ENCODE results near the gene PPM1F. TPM values are rescaled to one million over a fixed set of nuclear protein-coding genes. Genes with fewer than 3 reads are reported as not detected.

The PPM1F gene
- total RNA-seq, 2 donors from 2014 or later, result 37.0 to 45.9 TPM

DNA sequence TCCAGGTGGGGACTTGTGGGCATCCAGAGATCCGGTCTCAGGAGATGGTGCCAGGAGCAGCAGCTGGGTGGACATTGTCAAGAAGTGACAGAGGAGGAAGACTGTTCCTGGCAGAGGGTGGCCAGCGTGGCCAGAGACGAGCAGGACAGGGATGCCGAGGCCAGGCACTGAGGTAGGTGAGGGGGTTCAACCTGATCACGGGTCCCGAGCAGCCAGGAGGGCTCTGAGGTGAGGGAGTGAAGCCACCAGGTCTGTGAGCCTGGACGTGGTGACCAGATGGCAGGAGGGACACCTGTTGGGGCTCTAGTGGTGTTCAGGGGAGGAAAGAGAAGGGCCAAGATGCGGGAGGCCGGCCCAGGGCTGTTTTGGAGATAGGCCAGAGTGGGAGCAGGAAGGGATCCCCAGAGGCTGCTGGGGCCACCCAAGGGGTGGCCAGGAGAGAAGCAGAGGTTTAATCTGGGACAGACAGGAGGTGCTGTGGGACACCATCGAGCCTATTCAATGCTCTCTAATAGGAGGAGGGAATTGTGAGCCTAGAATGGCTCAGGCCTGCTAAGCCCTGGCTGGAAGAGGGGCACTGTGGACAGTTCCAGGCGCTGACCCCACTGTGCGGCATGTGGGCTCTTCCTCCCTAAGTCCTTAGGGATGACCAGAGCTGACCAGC lies 6.3 kb downstream of the PPM1F start:
- Histone ChIP-seq H3K9me3 (no peaks in the 10 kb centered on the region), H3K36me3 (peaks cover 11% of the 10 kb centered on the region), H3K27me3 (replicated peaks; ENCODE audit: insufficient read depth) (no peaks in the 10 kb centered on the region), H3K27ac (peak overlapping the region; percentile 81 to 83), H3K4me3 (no peak overlapping the region), H3K4me1 (ENCODE audit: control insufficient read depth in 1 of 2, low read depth in 2 of 2) (peaks cover 30 to 45% of the 10 kb centered on the region in 2 donors)
- TF ChIP-seq CTCF (IDR thresholded peaks at IDR 0.05), result no peak
- DNase-seq (ENCODE audit: low spot score) (no peak), ATAC-seq (ENCODE audit: insufficient number of reproducible peaks, low FRiP score, low read depth) (no peak)

DNA sequence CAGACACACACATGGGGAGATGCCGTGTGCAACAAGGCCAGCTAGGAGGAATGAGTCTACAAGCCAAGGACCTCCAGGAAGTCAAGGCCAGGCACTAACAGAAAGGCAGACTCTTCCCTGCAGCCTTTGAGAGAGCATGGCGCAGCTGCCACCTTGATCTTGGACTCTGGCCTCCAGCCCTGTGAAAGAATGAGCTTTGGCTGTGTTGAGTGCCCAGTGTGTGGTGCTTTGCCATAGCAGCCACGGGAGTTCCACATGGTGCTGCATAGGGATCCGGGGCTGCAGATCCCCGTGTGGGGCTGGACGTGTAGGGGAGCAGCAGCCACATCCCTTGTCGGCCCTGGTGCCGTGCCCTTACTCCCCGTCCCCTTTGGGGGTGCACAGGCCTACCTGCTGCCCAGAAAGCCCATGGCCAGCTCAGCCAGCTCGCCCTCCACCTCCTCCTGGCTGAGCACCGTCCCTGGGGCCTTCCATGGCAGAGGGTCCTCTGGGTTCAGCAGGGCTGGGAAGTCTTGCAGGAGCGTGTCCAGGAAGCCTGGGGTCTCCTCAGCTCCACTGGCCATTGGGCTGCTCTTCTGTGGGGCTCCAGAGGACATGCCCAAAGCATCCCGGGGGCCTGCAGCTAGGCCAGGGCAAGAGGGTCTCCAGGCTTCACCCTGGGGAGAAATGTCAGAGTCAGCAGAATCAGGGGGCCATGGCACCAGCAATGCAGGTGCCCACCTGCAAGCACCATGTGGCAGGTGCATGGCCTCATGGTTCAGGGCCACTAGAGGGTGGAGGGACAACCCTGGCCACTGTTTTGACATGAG lies 7.0 kb downstream of the PPM1F start:
- H3K27me3 ChIP-seq (replicated peaks; ENCODE audit: insufficient read depth), result no peaks in the 10 kb centered on the region
- H3K4me1 ChIP-seq (ENCODE audit: control insufficient read depth in 1 of 2, low read depth in 2 of 2), result peaks cover 30 to 43% of the 10 kb centered on the region in 2 donors
- peaks cover 11% of the 10 kb centered on the region for H3K36me3 ChIP-seq
- no peak for ATAC-seq (ENCODE audit: insufficient number of reproducible peaks, low FRiP score, low read depth)
- no peak for TF ChIP-seq CTCF (IDR thresholded peaks at IDR 0.05)
- no peak for DNase-seq (ENCODE audit: low spot score)
- peak overlapping the region in 1 of 2 donors; percentile 10 for H3K27ac ChIP-seq
- no peaks in the 10 kb centered on the region for H3K9me3 ChIP-seq
- no peak overlapping the region for H3K4me3 ChIP-seq

GRCh38 chr22:21944871-21945270 lies 7.8 kb downstream of the PPM1F start:
- no peak for TF ChIP-seq CTCF (IDR thresholded peaks at IDR 0.05)
- ATAC-seq (ENCODE audit: insufficient number of reproducible peaks, low FRiP score, low read depth), result no peak
- H3K27me3 ChIP-seq (replicated peaks; ENCODE audit: insufficient read depth), result no peaks in the 10 kb centered on the region
- H3K27ac ChIP-seq, result no peak overlapping the region
- H3K4me3 ChIP-seq, result no peak overlapping the region
- peaks cover 30 to 43% of the 10 kb centered on the region in 2 donors for H3K4me1 ChIP-seq (ENCODE audit: control insufficient read depth in 1 of 2, low read depth in 2 of 2)
- H3K9me3 ChIP-seq, result no peaks in the 10 kb centered on the region
- no peak for DNase-seq (ENCODE audit: low spot score)
- H3K36me3 ChIP-seq, result peaks cover 11% of the 10 kb centered on the region

DNA sequence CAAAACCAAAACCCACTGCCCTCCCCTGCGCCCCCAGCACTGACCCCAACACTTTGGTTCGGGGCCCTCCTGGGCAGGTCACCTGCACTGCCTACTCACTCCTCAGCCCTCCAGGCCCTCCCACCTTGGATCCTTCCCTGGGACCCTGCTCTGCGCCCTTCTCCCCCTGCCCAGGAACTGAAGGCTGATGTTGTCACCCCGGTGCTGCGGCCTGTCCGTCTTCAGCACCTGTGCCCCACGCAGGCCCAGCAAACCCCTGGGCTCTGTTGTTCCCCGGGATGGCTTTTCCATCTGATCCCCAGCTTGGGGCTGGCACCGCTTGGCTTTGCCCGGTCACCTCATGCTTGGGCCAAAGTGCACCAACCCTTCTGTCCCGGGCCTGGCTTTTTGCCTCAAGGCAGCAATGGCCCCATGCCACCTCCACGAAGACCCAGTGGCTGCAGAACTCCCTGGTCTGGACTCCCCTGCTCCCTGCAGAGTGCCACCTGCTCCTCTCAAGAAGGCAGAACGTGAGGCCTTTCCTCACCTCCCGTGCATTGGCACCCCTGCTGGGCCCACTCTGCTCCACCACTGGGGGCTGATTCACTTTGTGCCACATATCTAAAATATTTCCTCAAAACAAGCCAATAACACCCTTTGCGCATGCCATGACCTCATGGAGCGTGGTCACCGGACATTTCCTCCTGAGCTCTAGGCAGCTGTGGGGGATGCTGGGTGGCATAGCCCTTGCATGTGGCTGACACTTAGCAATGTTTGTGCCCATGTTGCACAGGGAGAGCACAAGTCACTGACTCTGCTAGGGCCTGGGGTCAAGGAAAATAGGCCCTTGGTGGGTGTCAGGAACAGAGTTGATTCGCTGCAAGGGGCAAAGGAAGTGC lies 8.8 kb downstream of the PPM1F start:
- H3K4me1 ChIP-seq (ENCODE audit: control insufficient read depth in 1 of 2, low read depth in 2 of 2), result peaks cover 30 to 51% of the 10 kb centered on the region in 2 donors

More for the DNA sequence above, 8.8 kb downstream of the PPM1F start:
- Histone ChIP-seq H3K36me3 (peaks cover 11% of the 10 kb centered on the region), H3K9me3 (no peaks in the 10 kb centered on the region), H3K4me3 (no peak overlapping the region), H3K27ac (peak overlapping the region; percentile 60 to 64), H3K27me3 (replicated peaks; ENCODE audit: insufficient read depth) (no peaks in the 10 kb centered on the region)
- DNase-seq (ENCODE audit: low spot score), result no peak
- ATAC-seq (ENCODE audit: insufficient number of reproducible peaks, low FRiP score, low read depth), result no peak
- TF ChIP-seq CTCF (IDR thresholded peaks at IDR 0.05), result no peak
